Ectodermal cell (in vitro differentiated cells): ENCODE results near the gene ADARB1.

Experiments used
- H3K27ac ChIP-seq: 2 replicates; pipeline ENCODE4 v1.7.0; 2013; ENCODE audit warnings: mild to moderate bottlenecking, low read depth, low read length; ENCODE audit not compliant: insufficient read depth, poor library complexity, severe bottlenecking
- H3K27me3 ChIP-seq: 2 replicates; pipeline ENCODE4 v1.7.0; 2013; ENCODE audit warnings: mild to moderate bottlenecking, low read length; ENCODE audit not compliant: insufficient read depth, control insufficient read depth, poor library complexity, severe bottlenecking
- H3K36me3 ChIP-seq: one replicate; pipeline ENCODE4 v1.7.0; 2013; ENCODE audit warnings: low read length; ENCODE audit not compliant: control insufficient read depth, insufficient read depth
- H3K4me1 ChIP-seq: one replicate; pipeline ENCODE4 v1.7.0; 2013; ENCODE audit warnings: low read length; ENCODE audit not compliant: control insufficient read depth, insufficient read depth
- H3K4me3 ChIP-seq: 2 replicates; pipeline ENCODE4 v1.7.0; 2013; ENCODE audit warnings: low read depth, low read length, control low read depth; ENCODE audit not compliant: insufficient read depth
- H3K9me3 ChIP-seq: 2 replicates; pipeline ENCODE4 v1.7.0; 2013; ENCODE audit warnings: mild to moderate bottlenecking, low read length, moderate library complexity; ENCODE audit not compliant: control insufficient read depth
- WGBS, 2 experiments: methylation state at CpG; one replicate each; pipeline ENCODE4 v1.1.7; 2013; ENCODE audit warnings: missing lambda C conversion rate in 2 of 2; 5-methylcytosine and 5-hydroxymethylcytosine counted together

ADARB1 gene

GRCh38 chr21:45150638-45151131 is 76.3 kb downstream of the ADARB1 start:
- Histone ChIP-seq H3K4me1 (peaks cover 20% of the 10 kb centered on the region), H3K9me3 (no peaks in the 10 kb centered on the region), H3K36me3 (no peaks in the 10 kb centered on the region), H3K27me3 (no peaks in the 10 kb centered on the region), H3K27ac (peak overlapping the region; percentile 26), H3K4me3 (no peak overlapping the region)
- 92 to 94% methylated on average over 6 of the region's 6 CpGs for WGBS, 2 experiments

GRCh38 chr21:45151445-45152160 is 77.2 kb downstream of the ADARB1 start:
- Histone ChIP-seq H3K4me3 (no peak overlapping the region), H3K36me3 (no peaks in the 10 kb centered on the region), H3K27ac (no peak overlapping the region), H3K27me3 (no peaks in the 10 kb centered on the region), H3K9me3 (no peaks in the 10 kb centered on the region), H3K4me1 (peaks cover 20% of the 10 kb centered on the region)
- WGBS, 2 experiments = 83 to 85% methylated on average over 9 to 10 of the region's 10 CpGs

GRCh38 chr21:45152265-45152746 is 77.9 kb downstream of the ADARB1 start:
- 49 to 53% methylated on average over 24 of the region's 24 CpGs for WGBS, 2 experiments
- Histone ChIP-seq H3K36me3 (no peaks in the 10 kb centered on the region), H3K4me1 (peaks cover 20% of the 10 kb centered on the region), H3K4me3 (no peak overlapping the region), H3K27me3 (no peaks in the 10 kb centered on the region), H3K27ac (no peak overlapping the region), H3K9me3 (no peaks in the 10 kb centered on the region)

GRCh38 chr21:45153358-45154318 is 79.3 kb downstream of the ADARB1 start:
- Histone ChIP-seq H3K4me3 (no peak overlapping the region), H3K27ac (no peak overlapping the region), H3K9me3 (no peaks in the 10 kb centered on the region), H3K36me3 (no peaks in the 10 kb centered on the region), H3K4me1 (peaks cover 20% of the 10 kb centered on the region), H3K27me3 (no peaks in the 10 kb centered on the region)
- 92 to 94% methylated on average over 11 of the region's 11 CpGs for WGBS, 2 experiments

GRCh38 chr21:45154511-45155508 is 80.4 kb downstream of the ADARB1 start:
- Histone ChIP-seq H3K27me3 (no peaks in the 10 kb centered on the region), H3K4me3 (no peak overlapping the region), H3K4me1 (peaks cover 20% of the 10 kb centered on the region), H3K27ac (no peak overlapping the region), H3K36me3 (no peaks in the 10 kb centered on the region), H3K9me3 (no peaks in the 10 kb centered on the region)
- 88 to 91% methylated on average over 9 of the region's 9 CpGs for WGBS, 2 experiments

- H3K9me3 ChIP-seq = no peaks in the 10 kb centered on the region
- no peak overlapping the region for H3K4me3 ChIP-seq
- peaks cover 18% of the 10 kb centered on the region for H3K4me1 ChIP-seq
- H3K27me3 ChIP-seq = no peaks in the 10 kb centered on the region
- H3K36me3 ChIP-seq = no peaks in the 10 kb centered on the region
- no peak overlapping the region for H3K27ac ChIP-seq
Measured at GRCh38 chr21:45155910-45156309, 81.5 kb downstream of the ADARB1 start.

GRCh38 chr21:45156459-45156858 is 82.1 kb downstream of the ADARB1 start:
- Histone ChIP-seq H3K4me3 (no peak overlapping the region), H3K4me1 (peaks cover 15% of the 10 kb centered on the region), H3K27ac (no peak overlapping the region), H3K9me3 (no peaks in the 10 kb centered on the region), H3K27me3 (no peaks in the 10 kb centered on the region), H3K36me3 (no peaks in the 10 kb centered on the region)
- WGBS, 2 experiments = 83 to 94% methylated on average over 2 of the region's 3 CpGs

- no peak overlapping the region for H3K27ac ChIP-seq
- 85% methylated on average over 8 of the region's 8 CpGs for WGBS, 2 experiments
- H3K27me3 ChIP-seq = no peaks in the 10 kb centered on the region
- H3K36me3 ChIP-seq = no peaks in the 10 kb centered on the region
- H3K9me3 ChIP-seq = no peaks in the 10 kb centered on the region
- no peak overlapping the region for H3K4me3 ChIP-seq
- H3K4me1 ChIP-seq = peaks cover 6% of the 10 kb centered on the region
Measured at GRCh38 chr21:45157932-45158331, 83.6 kb downstream of the ADARB1 start.

- WGBS, 2 experiments = 89 to 91% methylated on average over 14 to 16 of the region's 16 CpGs
- Histone ChIP-seq H3K9me3 (no peaks in the 10 kb centered on the region), H3K4me1 (peaks cover 6% of the 10 kb centered on the region), H3K4me3 (no peak overlapping the region), H3K27me3 (no peaks in the 10 kb centered on the region), H3K27ac (no peak overlapping the region), H3K36me3 (no peaks in the 10 kb centered on the region)
Measured at GRCh38 chr21:45158491-45159423, 84.4 kb downstream of the ADARB1 start.
